HCT116 (cell line): Measurements from ENCODE around the gene PLXDC1. TPM values are rescaled to one million over a fixed set of nuclear protein-coding genes. Genes with fewer than 3 reads are reported as not detected.

Source experiments
- ATAC-seq: fragments of 200-7000 bp; cut with Tn5 transposase; 2 replicates; pipeline ENCODE4 v1.9.1; 2020; ENCODE audit warnings: mild to moderate bottlenecking, moderate library complexity
- BruUV-seq: library from RNA; stranded (reverse); fragments of 400-500 nt; replicated peaks from 2 replicates; lab custom pipeline; 2021; lab: Mats Ljungman, UMichigan
- CTCF ChIA-PET: fragments of 300-600 bp; sonication (Branson Sonifier 250); formaldehyde crosslinking; loops from one replicate; lab custom pipeline; 2021; ENCODE audit warnings: antibody characterized with exemption; lab: Charles Lee
- POLR2A ChIA-PET: fragments of 300-600, 350-600 bp; sonication (Branson Sonifier 250); formaldehyde crosslinking; loops from one replicate; lab custom pipeline; 2021; ENCODE audit warnings: antibody characterized with exemption; lab: Charles Lee
- RAD21 ChIA-PET, 2 experiments: fragments of 300-600 bp; sonication (Branson Sonifier 250); formaldehyde crosslinking; loops; one replicate each; lab custom pipeline; 2023; ENCODE audit warnings: low total read pairs in 2 of 2; ENCODE audit not compliant: uncharacterized antibody in 2 of 2, unreplicated experiment in 2 of 2, low non-redundant PET in 1 of 2; lab: Charles Lee
- DNase-seq: peaks from one replicate; pipeline ENCODE4 v3.0.0-alpha.2; 2010; ENCODE audit warnings: low read depth, low spot score
- H2AFZ ChIP-seq: fragments of 200-600 bp; shearing (Covaris generic), sonication (generic); 2 replicates; pipeline ENCODE4 v1.6.1; 2017; ENCODE audit warnings: low read depth, mixed run types, mixed read lengths, antibody characterized with exemption, low read length; ENCODE audit not compliant: poor library complexity, severe bottlenecking
- H3K27ac ChIP-seq: 2 replicates; pipeline ENCODE4 v1.5.1; 2012; ENCODE audit warnings: low read depth, low read length
- H3K27me3 ChIP-seq: fragments of 200-600 bp; sonication (generic); 2 replicates; pipeline ENCODE4 v1.6.1; 2016; ENCODE audit warnings: mixed run types, low read length, mixed read lengths; ENCODE audit not compliant: insufficient read depth
- H3K36me3 ChIP-seq, 2 experiments: fragments of 200-500 bp in 1 of 2; fragments of 200-600 bp in 1 of 2; sonication (Bioruptor generic) in 1 of 2; sonication (generic) in 1 of 2; 2 replicates each; pipeline versions ENCODE4 v1.5.1 to v1.6.1; 2014 to 2016; ENCODE audit warnings: low read length in 2 of 2, inconsistent platforms in 1 of 2, mixed read lengths in 1 of 2, mixed run types in 1 of 2; ENCODE audit not compliant: insufficient read depth in 2 of 2, control insufficient read depth in 1 of 2
- H3K4me1 ChIP-seq, 2 experiments: fragments of 200-600 bp in 1 of 2; sonication (generic) in 1 of 2; 2 replicates each; pipeline versions ENCODE4 v1.5.1 to v1.6.1; 2012 to 2017; ENCODE audit warnings: low read length in 2 of 2, inconsistent platforms in 1 of 2, mild to moderate bottlenecking in 1 of 2, mixed read lengths in 1 of 2, mixed run types in 1 of 2, moderate library complexity in 1 of 2; ENCODE audit not compliant: insufficient read depth in 2 of 2, control insufficient read depth in 1 of 2
- H3K4me2 ChIP-seq: fragments of 200-600 bp; sonication (generic); 2 replicates; pipeline ENCODE4 v1.6.1; 2017; ENCODE audit warnings: mixed run types, low read length, mixed read lengths
- H3K4me3 ChIP-seq, 2 experiments: fragments of 200-600 bp in 1 of 2; sonication (generic) in 1 of 2; replicated peaks in 1 of 2; 2 replicates each; pipeline ENCODE4 v1.5.1; 2011 to 2016; ENCODE audit warnings: low read length in 2 of 2, control low read depth in 1 of 2, low read depth in 1 of 2, mild to moderate bottlenecking in 1 of 2, mixed read lengths in 1 of 2, mixed run types in 1 of 2
- H3K79me2 ChIP-seq: fragments of 200-600 bp; sonication (generic); 2 replicates; pipeline ENCODE4 v1.6.1; 2017; ENCODE audit warnings: mild to moderate bottlenecking, mixed run types, low read length, moderate library complexity, mixed read lengths; ENCODE audit not compliant: insufficient read depth
- H3K9ac ChIP-seq: fragments of 200-600 bp; sonication (generic); 2 replicates; pipeline ENCODE4 v1.6.1; 2016; ENCODE audit warnings: low read length, mixed read lengths
- H3K9me2 ChIP-seq: fragments of 200-600 bp; sonication (generic), shearing (Covaris generic); 2 replicates; pipeline ENCODE4 v1.6.1; 2017; ENCODE audit warnings: mixed run types, mild to moderate bottlenecking, moderate library complexity; ENCODE audit not compliant: insufficient read depth
- H3K9me3 ChIP-seq, 2 experiments: fragments of 200-500 bp in 1 of 2; fragments of 200-600 bp in 1 of 2; sonication (Bioruptor generic) in 1 of 2; sonication (generic) in 1 of 2; 2 replicates each; pipeline ENCODE4 v1.6.1; 2014 to 2017; ENCODE audit warnings: low read length in 2 of 2, mixed read lengths in 2 of 2, inconsistent platforms in 1 of 2, low read depth in 1 of 2, mild to moderate bottlenecking in 1 of 2, mixed run types in 1 of 2, moderate library complexity in 1 of 2; ENCODE audit not compliant: control insufficient read depth in 1 of 2, insufficient read depth in 1 of 2
- H4K20me1 ChIP-seq: fragments of 200-600 bp; sonication (generic), shearing (Covaris generic); 2 replicates; pipeline ENCODE4 v1.6.1; 2017; ENCODE audit warnings: mixed run types, mild to moderate bottlenecking, moderate library complexity; ENCODE audit not compliant: insufficient read depth
- CTCF ChIP-seq, 3 experiments: fragments of 200-600 bp in 1 of 3; sonication (generic) in 1 of 3; IDR thresholded peaks in 2 of 3; conservative IDR thresholded peaks in 1 of 3; 2 replicates each; pipeline ENCODE4 v1.5.1; 2012 to 2017; ENCODE audit warnings: low read depth in 2 of 3, low read length in 2 of 3, antibody characterized with exemption in 1 of 3, borderline replicate concordance in 1 of 3, control low read depth in 1 of 3, mild to moderate bottlenecking in 1 of 3, mixed read lengths in 1 of 3, mixed run types in 1 of 3, moderate library complexity in 1 of 3; ENCODE audit not compliant: insufficient read depth in 1 of 3
- EGR1 ChIP-seq: IDR thresholded peaks from 2 replicates; pipeline ENCODE4 v1.6.1; 2012; ENCODE audit warnings: low read depth
- ELF1 ChIP-seq: IDR thresholded peaks from 2 replicates; pipeline ENCODE4 v1.6.1; 2012; ENCODE audit warnings: low read depth, borderline replicate concordance
- FOSL1 ChIP-seq: IDR thresholded peaks from 2 replicates; pipeline ENCODE4 v1.6.1; 2012; ENCODE audit warnings: low read depth
- POLR2AphosphoS5 ChIP-seq: IDR thresholded peaks from 2 replicates; pipeline ENCODE4 v1.6.1; 2011; ENCODE audit warnings: mild to moderate bottlenecking, low read depth, low read length, moderate library complexity
- SRF ChIP-seq: IDR thresholded peaks from 2 replicates; pipeline ENCODE4 v1.6.1; 2012; ENCODE audit warnings: low read depth
- TCF7L2 ChIP-seq: IDR thresholded peaks from 2 replicates; pipeline ENCODE4 v1.7.0; 2011; ENCODE audit warnings: borderline replicate concordance, inconsistent platforms; ENCODE audit not compliant: insufficient read depth, insufficient read length; ENCODE audit errors: extremely low read depth
- ZFX ChIP-seq: fragments of 450-650 bp; IDR thresholded peaks from 2 replicates; pipeline ENCODE4 v1.6.1; 2017
- ZNF274 ChIP-seq: fragments of 200-500 bp; sonication (Bioruptor generic); IDR thresholded peaks from 2 replicates; pipeline ENCODE4 v1.6.1; 2014; ENCODE audit warnings: mild to moderate bottlenecking, low read depth, low read length, inconsistent platforms
- intact Hi-C: fragments of 100-400 bp; cut with micrococcal nuclease; formaldehyde crosslinking; loops from 2 replicates; pipeline ENCODE4 v1.10.0; 2022
- total RNA-seq: library from RNA; stranded (reverse); gene quantifications from one replicate; pipeline ENCODE4 v1.2.1, GENCODE V29; 2021; ENCODE audit not compliant: unreplicated experiment
- TF ChIP-seq, protein P1 (sequence below): IDR thresholded peaks from 2 replicates; pipeline ENCODE4 v1.6.1; 2012

Gene PLXDC1
- total RNA-seq, 1 experiment from 2014 or later, result 1.8 TPM

DNA sequence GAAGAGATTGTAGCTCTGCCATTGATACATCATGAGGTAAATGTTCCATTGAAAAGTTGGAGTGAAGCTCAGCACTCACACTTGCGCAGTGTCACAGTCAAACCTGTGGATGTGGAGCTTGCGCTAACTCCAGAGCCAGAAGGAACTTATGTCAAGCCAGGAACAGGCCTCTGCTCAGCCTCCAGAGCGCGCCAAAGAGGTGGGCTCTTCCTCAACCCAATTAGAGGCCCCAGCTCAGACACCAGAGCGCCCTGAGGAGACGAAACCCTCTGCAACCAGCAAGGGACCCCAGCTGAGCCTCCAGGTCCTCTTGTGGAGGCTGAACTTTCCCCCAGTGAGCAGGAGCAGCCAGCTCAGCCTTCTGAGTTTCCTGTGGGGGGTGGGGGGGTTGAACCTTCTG, 122.7 kb downstream of the PLXDC1 start:
- H3K27me3 ChIP-seq, result no peaks in the 10 kb centered on the region
- no peaks in the 10 kb centered on the region for H4K20me1 ChIP-seq
- intact Hi-C loops, result no loop called here
- POLR2A ChIA-PET, result no interaction called here
- CTCF ChIA-PET, result interaction anchor here (1.3 kb wide), 1 partner anchor 46 kb away, joined by 3 read pairs; no protein-coding TSS in a partner anchor
- H3K9ac ChIP-seq, result no peak overlapping the region
- TF ChIP-seq TCF7L2 (no peak), CTCF (IDR thresholded peaks at IDR 0.05 in 2 of 3, conservative IDR thresholded peaks at IDR 0.05 in 1 of 3; ENCODE audit: borderline replicate concordance in 1 of 3, insufficient read depth in 1 of 3, low read depth in 2 of 3, low read length in 2 of 3) (no peak), FOSL1 (no peak), EGR1 (no peak), ELF1 (no peak), POLR2AphosphoS5 (no peak), SRF (no peak), ZNF274 (no peak), ZFX (no peak)
- TF ChIP-seq, protein P1, sequence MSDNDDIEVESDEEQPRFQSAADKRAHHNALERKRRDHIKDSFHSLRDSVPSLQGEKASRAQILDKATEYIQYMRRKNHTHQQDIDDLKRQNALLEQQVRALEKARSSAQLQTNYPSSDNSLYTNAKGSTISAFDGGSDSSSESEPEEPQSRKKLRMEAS, result no peak
- TF ChIP-seq, all 23 proteins: peak for 0
- H3K4me1 ChIP-seq, result peaks cover 2 to 11% of the 10 kb centered on the region in 2 experiments; a peak in 3 of 4 replicates
- no peaks in the 10 kb centered on the region for H3K79me2 ChIP-seq
- H3K4me2 ChIP-seq, result no peak overlapping the region
- RAD21 ChIA-PET, result no interaction called here
- H3K4me3 ChIP-seq, result no peak overlapping the region
- DNase-seq (no peak), ATAC-seq (no peak)
- no peaks in the 10 kb centered on the region for H3K36me3 ChIP-seq
- H3K9me2 ChIP-seq, result no peaks in the 10 kb centered on the region
- BruUV-seq, result no TSS peak
- no peaks in the 10 kb centered on the region for H3K9me3 ChIP-seq
- H2AFZ ChIP-seq, result no peak overlapping the region
- H3K27ac ChIP-seq, result no peak overlapping the region
